HG03460 (cell line): ENCODE data around the gene RSPH3.
"Not testable (repeated sequence)": the region's sequence is repeated elsewhere in the genome, so short reads cannot be mapped to it uniquely, and the experiment has no call there.

ENCODE experiments used
- ATAC-seq: cut with Tn5 transposase; IDR thresholded peaks from one replicate; pipeline ENCODE4 v1.9.1; 2021; ENCODE audit not compliant: unreplicated experiment

RSPH3 gene, protein sequence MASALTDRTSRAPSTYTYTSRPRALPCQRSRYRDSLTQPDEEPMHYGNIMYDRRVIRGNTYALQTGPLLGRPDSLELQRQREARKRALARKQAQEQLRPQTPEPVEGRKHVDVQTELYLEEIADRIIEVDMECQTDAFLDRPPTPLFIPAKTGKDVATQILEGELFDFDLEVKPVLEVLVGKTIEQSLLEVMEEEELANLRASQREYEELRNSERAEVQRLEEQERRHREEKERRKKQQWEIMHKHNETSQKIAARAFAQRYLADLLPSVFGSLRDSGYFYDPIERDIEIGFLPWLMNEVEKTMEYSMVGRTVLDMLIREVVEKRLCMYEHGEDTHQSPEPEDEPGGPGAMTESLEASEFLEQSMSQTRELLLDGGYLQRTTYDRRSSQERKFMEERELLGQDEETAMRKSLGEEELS

DNA sequence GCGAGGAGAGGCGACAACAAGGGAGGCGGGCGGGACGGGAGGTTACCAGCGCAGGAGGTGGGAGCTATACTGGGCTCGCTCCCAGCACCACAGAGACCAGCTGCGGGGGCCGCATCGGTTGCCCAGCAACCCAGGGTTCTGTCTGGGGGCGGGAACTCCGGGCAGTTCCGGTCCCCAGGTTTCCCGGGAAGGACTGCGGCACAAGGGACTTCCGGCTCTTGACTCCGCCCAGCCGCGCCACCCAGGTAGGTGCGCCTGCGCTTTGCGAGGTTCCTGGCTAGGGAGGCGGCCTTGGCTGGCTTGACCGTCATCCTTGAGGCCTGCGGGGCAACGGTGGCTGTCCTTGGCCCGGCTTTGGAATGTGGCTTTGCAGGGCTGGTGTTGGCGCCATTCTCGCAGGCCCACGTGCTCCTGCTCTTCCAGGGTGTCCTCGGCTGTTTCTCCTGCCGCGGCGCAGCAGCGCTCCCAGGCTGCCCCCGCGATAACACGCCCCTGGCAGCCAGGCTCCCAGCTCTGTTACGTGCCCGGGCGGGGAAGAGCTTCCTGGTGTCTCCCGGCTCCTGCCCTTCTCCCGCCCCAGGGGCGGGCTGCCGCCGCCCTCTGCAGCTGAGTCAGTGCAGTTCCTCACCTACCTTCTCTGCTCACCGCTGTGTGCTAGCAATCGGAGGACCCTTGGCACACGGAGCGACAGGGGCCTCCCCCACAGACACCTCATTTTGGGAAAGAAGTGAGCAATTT, at the start of gene RSPH3:
Gene RSPH3 (minus strand): TSS at position 537 of the 738 bp plus-strand sequence. CDS start 652 bp downstream, outside the sequence.
- peak; percentile 93 for ATAC-seq

DNA sequence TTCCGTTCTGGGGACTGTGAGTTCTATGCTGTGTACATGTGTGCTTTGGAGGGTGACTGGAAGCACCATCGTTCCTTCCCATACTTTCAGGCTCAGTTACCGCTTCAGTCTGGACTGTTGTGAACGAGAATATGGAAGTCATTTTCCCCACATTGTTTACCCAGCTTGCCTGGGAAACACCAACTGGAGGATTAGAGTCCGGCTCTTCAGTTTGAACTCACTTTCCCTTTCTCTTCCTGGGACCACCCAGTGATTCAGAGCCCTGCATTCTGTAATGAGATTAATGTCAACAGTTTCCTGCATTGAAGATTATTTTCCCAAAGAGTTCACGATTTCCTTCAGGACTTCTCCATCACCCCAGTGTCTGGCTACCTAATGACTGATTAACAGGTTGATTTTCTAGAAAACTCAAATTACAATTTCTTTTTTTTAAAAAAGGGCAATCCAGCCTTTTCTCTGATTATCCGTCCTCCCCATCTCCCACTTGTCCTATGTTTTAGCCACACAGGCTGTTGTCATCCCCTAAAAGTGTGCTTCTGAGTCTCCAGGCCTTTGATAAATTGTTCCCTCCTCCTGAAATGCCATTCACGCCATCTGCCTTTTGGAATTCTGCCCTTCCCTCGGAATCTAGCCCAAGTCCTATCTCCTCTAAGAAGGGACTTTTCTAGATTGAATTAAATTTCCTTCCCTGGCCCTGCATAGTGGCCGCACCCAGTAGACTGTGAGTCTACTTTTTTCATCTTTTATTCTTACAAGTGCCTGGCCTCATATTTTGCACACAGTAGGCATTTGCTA, 48.1 kb upstream of the RSPH3 start:
- ATAC-seq = no peak

DNA sequence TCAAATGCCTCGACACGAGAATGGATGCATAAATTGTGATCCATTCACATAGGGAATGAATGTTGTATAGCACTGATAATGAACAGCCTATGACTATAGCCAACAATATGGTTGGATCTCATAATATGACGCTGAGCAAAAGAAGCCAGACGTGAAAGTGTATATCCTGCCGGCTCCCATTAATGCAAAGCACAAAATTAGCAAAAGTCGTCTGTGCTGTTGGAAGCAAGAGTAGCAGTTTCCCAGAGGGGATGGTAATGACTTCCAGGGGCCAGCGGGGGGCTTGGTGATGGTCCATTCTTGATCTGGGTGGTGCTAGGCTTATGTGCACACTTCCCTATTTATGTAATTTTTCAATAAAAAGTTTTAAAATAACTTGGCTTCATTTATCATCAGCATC, 45.8 kb upstream of the RSPH3 start:
- ATAC-seq = no peak

DNA sequence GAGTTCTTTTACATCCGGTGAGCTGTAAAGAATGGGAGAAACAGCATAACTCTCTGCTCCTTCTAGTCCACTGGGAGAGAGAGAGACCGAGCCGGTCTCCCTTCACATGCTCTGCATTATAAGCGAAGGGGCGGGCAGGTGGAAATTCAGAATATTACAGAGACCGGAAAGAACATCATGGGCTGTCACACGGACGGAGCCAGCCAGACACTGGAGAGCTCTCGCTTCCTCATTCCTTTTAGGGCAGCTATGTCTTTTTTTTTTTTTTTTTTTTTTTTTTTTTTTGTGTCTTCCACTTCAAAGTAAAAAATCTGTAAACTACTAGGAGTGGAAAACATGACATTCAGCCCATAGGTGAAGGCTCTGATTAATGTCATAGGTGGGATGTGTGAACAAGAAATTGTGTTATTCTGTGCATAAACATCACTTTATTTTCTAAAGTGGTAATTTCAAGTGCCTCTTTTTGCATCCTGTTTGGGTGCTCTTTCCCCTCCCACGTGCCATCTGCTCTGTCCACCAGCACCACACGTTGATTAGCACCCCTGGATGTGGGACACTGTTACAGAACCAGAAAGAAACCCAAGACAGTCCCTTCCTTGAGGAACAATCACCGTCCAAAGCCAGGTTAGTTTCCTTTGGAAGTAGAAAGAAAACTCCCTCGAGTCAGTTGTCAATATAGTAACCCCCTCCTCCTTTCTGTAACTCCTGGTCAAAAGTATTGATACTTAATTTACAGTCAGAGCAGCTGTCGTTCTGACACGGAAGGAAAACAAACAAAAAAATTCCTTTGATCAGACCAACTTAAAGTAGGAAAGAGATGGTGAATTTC, 45.1 kb upstream of the RSPH3 start, which contains the start of gene TAGAP:
Gene TAGAP (minus strand): TSS at position 93 of the 829 bp plus-strand sequence. CDS start 845 bp downstream, outside the sequence.
- peak; percentile 90 for ATAC-seq

DNA sequence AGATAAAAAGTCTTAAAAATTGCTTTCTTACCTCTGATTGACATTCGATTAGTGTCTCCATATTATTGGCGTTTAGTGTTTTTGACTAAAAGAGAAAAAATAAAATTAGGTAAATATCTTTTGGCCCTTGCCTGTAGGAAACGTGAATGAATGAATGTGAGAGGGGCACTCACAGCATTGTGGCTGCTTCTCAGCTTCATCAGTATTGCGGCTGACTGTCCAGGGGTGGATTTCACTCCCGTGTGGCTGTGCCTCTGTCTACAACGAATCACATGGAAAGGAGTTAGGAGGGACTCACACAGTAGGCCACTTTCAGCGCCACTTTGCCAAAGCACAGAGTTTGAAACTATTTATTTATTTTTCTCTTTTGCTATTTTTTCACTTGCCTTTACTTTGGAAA, 43.9 kb upstream of the RSPH3 start:
- ATAC-seq = no peak

DNA sequence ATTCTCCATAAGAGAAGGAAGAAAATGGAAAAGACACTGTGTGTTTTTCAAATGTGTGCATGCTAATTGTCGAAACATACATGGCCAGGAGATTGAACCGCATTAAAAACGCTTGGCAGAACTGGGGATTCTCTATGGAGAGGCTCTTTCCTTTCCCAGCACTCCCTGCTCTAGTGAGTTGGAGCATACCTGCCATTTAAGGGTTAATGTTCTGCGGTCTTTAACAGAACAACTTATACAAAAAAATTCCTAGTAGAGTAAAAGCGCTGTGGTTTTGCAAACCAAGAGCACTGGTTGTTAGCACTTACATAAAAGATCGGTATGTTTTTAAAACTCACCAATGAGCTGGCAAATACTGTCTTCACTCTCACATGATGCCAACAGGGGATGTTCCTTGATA, 43.2 kb upstream of the RSPH3 start:
- ATAC-seq = no peak

DNA sequence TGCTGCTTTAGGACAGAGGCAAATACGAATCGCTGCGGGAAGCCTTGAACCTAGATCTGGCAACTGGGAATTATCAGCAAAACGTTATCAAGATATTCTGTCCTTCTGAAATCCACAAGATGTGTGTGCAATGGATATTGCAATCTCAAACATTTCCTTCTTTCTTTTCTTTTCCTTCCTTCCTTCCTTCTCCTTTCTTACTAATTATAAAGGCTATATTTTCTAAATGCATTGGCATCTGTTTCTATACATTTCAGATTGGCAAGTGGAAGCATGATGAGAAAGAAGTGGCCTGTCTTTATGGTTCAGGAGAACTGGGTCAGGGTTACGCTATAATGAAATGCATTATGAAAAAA, 42.8 kb upstream of the RSPH3 start:
- ATAC-seq = no peak

DNA sequence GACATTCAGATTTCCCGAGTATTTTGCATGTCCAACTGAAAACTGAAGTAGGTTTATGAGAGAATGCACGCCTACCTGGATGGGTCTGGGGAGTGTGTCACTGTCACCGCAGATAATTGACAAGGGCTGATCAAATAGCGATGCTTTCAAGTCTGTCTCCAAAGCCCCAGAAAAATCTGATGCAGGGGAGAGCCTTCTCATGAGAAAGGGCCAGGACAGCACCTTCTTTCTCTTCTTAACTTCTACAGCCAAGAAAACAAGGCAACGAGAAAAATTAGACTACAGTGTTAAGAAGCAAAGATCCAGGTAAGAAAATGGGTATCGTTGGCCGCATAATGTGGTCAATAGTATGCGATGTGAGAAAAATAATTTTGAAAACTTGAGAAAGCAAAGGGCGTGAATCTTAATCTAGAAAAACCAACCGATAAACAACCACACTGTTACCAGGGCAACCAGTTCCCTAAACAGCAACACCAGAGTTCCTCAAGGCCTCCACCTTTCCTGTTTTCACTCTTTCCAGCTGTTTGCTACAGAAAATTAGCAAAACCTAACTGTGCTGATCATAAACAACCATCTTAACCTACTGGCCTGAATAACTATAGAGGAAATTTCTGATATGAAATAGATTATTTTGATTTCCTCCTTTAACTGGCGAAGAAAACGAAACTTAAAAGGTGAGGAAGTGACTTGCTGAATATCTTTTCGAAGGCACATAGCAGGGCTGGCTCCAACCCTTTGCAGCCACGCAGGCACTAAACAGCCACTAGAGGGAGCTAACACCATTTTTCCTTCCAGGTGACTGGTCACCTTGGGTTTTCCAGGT, 42.2 kb upstream of the RSPH3 start:
- ATAC-seq = peak; percentile 29

DNA sequence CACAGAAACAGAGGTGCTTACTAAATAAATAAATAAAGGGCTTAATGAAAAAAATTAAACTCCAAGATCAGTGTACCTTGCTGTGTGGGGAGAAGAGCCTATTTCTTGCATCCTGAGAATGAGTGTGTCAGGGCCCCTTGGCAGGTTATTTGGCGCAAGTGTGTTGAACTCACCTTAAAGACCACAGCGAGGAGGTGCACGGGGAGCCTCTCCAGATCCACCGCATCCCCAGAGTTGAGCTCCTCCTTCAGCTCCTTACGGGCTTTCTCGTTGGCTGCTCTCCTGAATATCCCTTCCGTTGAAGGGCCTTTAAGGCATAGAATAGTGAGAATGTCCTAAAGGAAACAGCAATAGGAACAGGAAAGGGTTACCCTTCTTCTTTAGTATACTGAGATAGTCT, 41.2 kb upstream of the RSPH3 start:
- ATAC-seq = no peak

DNA sequence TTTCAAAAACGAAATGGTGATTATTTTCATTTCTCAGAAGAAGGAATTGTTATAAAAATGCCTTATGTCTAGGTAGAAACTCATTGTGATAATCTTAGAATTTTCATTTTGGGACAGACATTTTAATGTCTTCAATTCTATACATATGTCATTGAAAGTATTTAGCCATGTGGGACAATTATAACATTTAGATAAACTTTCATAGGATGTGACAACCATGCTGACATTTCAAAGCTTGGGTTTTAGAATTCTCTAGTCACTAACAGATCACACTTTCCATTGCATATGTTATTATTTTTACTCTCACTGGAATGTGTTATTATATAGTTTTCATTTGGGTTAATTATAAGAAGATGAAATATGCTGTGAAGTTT, 39.9 kb upstream of the RSPH3 start:
- ATAC-seq = no peak

DNA sequence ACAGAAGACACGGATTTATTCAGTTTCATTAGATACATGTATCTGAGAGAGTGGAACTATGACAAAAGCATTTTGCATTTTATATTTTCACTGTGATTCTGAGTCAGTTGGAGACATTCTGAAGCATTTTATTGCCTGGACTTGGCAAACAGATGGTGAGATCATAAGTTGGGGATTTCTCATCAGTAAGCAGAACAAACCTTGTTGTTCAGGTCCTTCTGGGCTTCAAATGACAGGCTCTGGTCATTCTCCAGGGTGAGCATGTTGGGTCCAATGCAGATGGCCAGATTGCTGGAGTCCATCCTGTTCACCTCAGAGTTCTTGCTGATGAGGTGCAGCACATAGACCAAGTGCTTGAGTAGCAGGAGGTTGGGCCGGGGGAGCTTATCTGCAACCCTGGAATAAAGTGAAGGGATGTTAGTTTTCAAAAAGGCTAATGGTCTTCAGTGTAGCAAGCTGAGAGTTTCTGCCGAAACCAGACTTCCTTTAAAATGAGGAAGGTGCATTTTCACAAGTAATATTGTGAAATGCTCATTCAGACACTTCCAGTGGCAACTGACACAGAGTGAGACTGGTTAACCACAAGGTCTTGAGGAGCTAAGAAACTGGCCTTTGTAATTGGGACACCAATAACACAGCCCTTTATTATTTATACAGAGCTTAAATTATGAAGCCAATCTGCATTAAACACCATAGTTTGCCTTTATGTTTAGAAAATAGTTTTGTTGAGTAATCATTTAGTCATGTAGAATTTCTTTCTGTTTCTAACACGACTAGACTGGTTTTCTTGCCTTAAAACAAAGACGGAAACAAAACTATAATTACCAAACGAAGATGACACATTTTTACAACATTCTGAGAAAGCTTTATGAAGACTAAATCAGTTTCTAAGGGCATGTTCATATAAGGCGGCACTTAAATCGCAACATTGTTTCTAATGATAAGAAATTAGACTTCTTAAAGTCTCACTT, 39.2 kb upstream of the RSPH3 start:
- peak; percentile 85 for ATAC-seq

DNA sequence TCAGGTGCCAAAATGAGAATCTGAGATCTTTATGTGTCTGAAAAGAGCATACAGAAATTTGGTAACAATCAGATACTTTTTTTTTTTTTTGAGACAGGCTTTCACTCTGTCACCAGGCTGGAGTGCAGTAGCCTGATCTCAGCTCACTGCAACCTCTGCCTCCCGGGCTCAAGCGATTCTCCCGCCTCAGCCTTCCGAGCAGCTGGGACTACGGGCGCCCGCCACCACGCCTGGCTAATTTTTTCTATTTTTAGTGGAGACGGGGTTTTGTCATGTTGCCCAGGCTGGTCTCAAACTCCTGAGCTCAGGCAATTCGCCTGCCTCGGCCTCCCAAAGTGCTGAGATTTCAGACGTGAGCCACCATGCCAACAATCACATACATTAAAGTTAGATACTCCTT, 38.3 kb upstream of the RSPH3 start:
- not testable (repeated sequence) for ATAC-seq

DNA sequence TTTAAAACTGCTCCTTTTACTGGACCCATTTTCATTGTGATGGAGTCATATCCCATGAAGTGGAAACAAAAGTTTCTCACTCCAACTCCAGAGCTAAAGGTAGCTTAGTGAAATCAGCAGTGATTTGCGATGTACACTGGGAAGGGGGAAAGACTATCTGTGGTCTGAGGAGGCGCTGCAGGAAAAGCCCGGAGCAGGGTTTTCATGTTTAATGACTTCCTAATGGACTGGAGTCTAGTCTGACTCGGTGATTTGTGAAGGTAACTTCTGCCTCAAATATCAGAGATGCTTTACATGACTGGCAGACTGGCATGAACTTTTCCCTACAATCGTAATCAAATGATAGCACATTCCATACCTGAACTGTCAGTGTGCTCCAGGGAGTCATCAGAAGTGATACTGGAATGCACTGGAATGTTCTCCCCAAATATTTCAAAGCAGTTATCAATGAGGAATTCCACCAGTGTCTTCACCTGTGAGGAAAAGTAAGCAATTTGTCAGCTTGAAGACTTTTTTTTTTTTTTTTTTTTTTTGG, 37.8 kb upstream of the RSPH3 start:
- no peak for ATAC-seq

DNA sequence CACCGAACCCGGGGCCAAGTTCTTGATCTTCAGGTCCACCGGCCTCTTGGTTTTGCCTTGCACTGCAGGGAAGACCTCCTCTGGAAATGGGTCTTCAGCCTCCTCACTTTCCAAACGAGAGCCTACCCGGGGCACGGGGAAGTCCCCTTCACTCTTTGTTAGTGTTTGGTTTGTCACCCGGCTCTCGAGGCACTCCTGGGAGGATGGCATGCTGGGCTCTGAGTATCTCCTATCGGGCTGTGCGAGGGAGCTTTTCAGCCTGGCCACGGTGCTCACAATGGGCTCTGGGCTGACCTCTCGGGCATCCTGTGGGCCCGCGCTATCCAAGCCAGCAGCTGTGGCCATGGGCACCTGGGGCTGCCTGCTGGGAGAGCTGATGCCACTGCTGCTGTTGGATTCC, 36.7 kb upstream of the RSPH3 start:
- ATAC-seq = no peak

DNA sequence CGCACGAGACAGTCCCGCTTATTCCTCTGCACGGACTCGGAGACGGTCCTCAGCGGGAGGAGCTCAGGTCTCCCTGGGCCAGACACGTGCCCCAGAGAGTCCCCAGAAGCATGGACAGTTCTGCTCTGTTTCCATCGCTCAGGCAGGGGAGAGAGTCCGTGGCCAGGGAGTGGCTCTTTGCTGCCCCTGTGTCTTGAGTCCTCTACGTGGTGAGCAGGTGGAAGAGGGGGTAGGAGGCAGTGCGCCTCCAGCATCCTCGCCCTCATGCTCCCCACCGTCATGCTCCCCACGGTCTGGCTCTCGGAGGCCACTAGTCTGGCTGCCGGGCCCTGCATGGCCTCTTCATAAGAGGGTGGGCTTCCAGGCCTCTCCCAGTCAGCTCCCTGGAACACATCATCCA, 35.9 kb upstream of the RSPH3 start:
- ATAC-seq = no peak

DNA sequence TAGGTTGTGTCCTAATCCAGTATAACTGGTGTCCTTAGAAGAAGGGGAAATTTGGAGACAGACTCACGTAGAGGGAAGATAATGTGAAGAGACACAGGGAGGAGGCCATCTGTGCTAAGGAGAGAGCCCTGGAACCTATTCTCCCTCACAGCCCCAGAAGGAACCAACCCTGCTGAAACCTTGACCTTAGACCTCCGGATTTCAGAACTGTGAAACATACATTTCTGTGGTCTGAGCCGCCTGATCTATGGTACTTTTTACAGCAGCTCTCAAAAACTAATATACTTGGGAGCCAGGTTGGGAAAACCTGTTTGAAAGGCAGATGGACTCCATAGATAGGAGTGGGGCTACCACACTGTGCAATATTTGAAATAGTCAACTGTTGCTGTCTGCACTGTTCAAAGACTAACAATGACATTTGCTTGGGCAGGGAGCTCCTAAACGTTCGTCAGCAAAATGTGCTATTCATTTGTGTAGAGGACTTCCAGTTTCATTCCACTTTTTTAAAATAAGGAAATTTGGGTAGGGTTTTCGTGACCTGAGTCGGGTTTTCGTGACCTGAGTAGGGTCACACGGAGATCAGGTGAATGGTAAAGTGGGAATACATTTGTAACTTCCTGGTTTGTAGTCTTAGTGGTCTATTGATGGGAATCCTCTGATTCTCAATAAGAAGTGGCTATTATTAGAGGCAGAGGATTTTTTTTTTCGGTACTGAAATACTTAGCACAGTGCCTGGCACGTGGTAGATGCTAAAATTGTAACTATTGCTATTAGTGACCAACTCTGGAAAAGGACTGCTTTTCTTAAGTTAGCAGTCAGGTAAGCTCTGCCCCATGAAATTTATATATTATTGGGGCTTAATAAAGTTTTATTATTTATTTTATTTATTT, 33.4 kb upstream of the RSPH3 start:
- no peak for ATAC-seq

DNA sequence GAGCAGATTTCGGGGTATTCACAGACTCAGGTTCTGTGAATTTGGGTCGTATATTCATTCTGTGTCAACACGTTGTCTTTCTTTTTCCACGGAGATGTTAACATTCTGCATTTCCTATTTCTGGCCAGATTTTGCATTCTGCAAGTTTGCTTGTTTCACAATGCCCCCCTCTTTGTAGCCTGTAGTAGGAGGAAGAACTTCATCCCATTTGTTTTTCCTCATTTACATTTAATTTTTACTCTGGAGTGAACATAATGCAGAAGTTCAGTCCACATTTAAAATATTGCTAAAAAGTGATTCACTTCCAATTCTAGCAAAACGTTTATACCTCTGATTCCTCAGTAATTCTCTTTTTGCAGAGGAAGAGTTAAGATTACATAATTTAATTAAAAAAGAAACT, 31.8 kb upstream of the RSPH3 start:
- ATAC-seq = no peak
